Mesothelial cell of epicardium (in vitro differentiated cells): ENCODE results near the gene HSPA1B. TPM values are rescaled to one million over a fixed set of nuclear protein-coding genes. Genes with fewer than 3 reads are reported as not detected.
A peak's percentile ranks its signal among the peaks of the same experiment; 100 is the strongest.

Experiments
- DNase-seq, 2 experiments: peaks; one replicate each; pipeline ENCODE4 v3.0.0; 2021; ENCODE audit warnings: low spot score in 2 of 2; ENCODE audit not compliant: unreplicated experiment in 2 of 2
- H3K27ac Mint-ChIP-seq: 2 replicates; pipeline ENCODE4 v1.8.0; 2021; ENCODE audit warnings: mixed read lengths
- H3K27me3 Mint-ChIP-seq: 2 replicates; pipeline ENCODE4 v1.8.0; 2021; ENCODE audit warnings: low read depth, mixed read lengths
- H3K36me3 Mint-ChIP-seq: 2 replicates; pipeline ENCODE4 v1.8.0; 2021; ENCODE audit warnings: mixed read lengths
- H3K4me1 Mint-ChIP-seq: 2 replicates; pipeline ENCODE4 v1.8.0; 2021; ENCODE audit warnings: mixed read lengths
- H3K4me3 Mint-ChIP-seq: 2 replicates; pipeline ENCODE4 v1.8.0; 2021; ENCODE audit warnings: mild to moderate bottlenecking, moderate library complexity, mixed read lengths
- H3K9me3 Mint-ChIP-seq: 2 replicates; pipeline ENCODE4 v1.8.0; 2021; ENCODE audit warnings: mixed read lengths
- CTCF ChIP-seq: fragments of 200-600 bp; sonication (generic); IDR thresholded peaks from one replicate; pipeline ENCODE4 v1.5.0; 2021; ENCODE audit warnings: antibody characterized with exemption; ENCODE audit not compliant: unreplicated experiment
- total RNA-seq: library from RNA; stranded (reverse); gene quantifications from 3 replicates; pipeline ENCODE4 v1.2.1, GENCODE V29; 2021

The HSPA1B gene
- total RNA-seq, 1 donor from 2014 or later: 105 TPM

- DNase-seq: no peak
- H3K27ac Mint-ChIP-seq: peak overlapping the region; percentile 47
- no peaks in the 10 kb centered on the region for H3K36me3 Mint-ChIP-seq
- peaks cover 6% of the 10 kb centered on the region for H3K4me1 Mint-ChIP-seq
- no peaks in the 10 kb centered on the region for H3K9me3 Mint-ChIP-seq
- no peak overlapping the region for H3K4me3 Mint-ChIP-seq
- no peak for TF ChIP-seq CTCF
- H3K27me3 Mint-ChIP-seq: no peaks in the 10 kb centered on the region
Measured at GRCh38 chr6:31870385-31870921, 42.9 kb downstream of the HSPA1B start.

GRCh38 chr6:31871046-31871659, 43.6 kb downstream of the HSPA1B start:
- TF ChIP-seq CTCF: no peak
- Mint-ChIP-seq H3K27ac (peak overlapping the region; percentile 47), H3K9me3 (no peaks in the 10 kb centered on the region), H3K4me1 (peaks cover 6% of the 10 kb centered on the region), H3K36me3 (no peaks in the 10 kb centered on the region), H3K4me3 (no peak overlapping the region), H3K27me3 (no peaks in the 10 kb centered on the region)
- DNase-seq: no peak

GRCh38 chr6:31874084-31874670, 46.6 kb downstream of the HSPA1B start:
- Mint-ChIP-seq H3K27ac (no peak overlapping the region), H3K27me3 (no peaks in the 10 kb centered on the region), H3K4me3 (no peak overlapping the region), H3K4me1 (peaks cover 6% of the 10 kb centered on the region), H3K36me3 (no peaks in the 10 kb centered on the region), H3K9me3 (no peaks in the 10 kb centered on the region)
- TF ChIP-seq CTCF: no peak
- DNase-seq: no peak

- H3K9me3 Mint-ChIP-seq: no peaks in the 10 kb centered on the region
- H3K36me3 Mint-ChIP-seq: peaks cover 6% of the 10 kb centered on the region
- TF ChIP-seq CTCF: no peak
- no peak for DNase-seq
- H3K27ac Mint-ChIP-seq: no peak overlapping the region
- no peaks in the 10 kb centered on the region for H3K27me3 Mint-ChIP-seq
- peaks cover 6% of the 10 kb centered on the region for H3K4me1 Mint-ChIP-seq
- no peak overlapping the region for H3K4me3 Mint-ChIP-seq
Measured at GRCh38 chr6:31874836-31875572, 47.5 kb downstream of the HSPA1B start.

- H3K9me3 Mint-ChIP-seq: no peaks in the 10 kb centered on the region
- peaks cover 5% of the 10 kb centered on the region for H3K4me1 Mint-ChIP-seq
- H3K27me3 Mint-ChIP-seq: no peaks in the 10 kb centered on the region
- no peak overlapping the region for H3K27ac Mint-ChIP-seq
- peaks cover 12% of the 10 kb centered on the region for H3K36me3 Mint-ChIP-seq
- no peak for DNase-seq
- TF ChIP-seq CTCF: no peak
- no peak overlapping the region for H3K4me3 Mint-ChIP-seq
Measured at GRCh38 chr6:31875877-31876276, 48.3 kb downstream of the HSPA1B start.
